ENCODE data around the gene PRKCQ. TPM values are rescaled to one million over a fixed set of nuclear protein-coding genes. Genes with fewer than 3 reads are reported as not detected.

The PRKCQ gene
- total RNA-seq, 2 experiments from 2014 or later: 4.0 to 7.8 TPM

DNA sequence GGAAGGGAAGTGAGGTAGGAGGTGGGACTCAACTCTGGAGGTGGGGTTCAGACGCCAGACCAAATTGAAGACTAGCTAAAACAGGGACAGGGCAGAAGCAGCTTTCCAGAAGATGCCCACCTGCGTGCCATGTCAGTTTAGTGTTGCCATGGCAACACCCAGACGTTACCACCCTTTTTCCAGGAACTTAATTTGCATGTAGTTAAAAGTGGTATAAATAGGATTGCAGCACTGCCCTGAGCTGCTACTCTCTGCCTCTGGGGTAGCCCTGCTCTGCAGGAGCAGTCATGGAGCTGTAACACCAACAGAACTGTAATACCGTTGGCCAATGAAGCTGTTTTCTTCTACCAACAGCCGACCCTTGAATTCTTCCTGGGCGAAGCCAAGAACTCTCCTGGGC, 93.8 kb downstream of the PRKCQ start:
- H4K20me1 ChIP-seq (ENCODE audit: insufficient read depth, low read length): no peaks in the 10 kb centered on the region
- TF ChIP-seq, protein P1, sequence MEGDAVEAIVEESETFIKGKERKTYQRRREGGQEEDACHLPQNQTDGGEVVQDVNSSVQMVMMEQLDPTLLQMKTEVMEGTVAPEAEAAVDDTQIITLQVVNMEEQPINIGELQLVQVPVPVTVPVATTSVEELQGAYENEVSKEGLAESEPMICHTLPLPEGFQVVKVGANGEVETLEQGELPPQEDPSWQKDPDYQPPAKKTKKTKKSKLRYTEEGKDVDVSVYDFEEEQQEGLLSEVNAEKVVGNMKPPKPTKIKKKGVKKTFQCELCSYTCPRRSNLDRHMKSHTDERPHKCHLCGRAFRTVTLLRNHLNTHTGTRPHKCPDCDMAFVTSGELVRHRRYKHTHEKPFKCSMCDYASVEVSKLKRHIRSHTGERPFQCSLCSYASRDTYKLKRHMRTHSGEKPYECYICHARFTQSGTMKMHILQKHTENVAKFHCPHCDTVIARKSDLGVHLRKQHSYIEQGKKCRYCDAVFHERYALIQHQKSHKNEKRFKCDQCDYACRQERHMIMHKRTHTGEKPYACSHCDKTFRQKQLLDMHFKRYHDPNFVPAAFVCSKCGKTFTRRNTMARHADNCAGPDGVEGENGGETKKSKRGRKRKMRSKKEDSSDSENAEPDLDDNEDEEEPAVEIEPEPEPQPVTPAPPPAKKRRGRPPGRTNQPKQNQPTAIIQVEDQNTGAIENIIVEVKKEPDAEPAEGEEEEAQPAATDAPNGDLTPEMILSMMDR (conservative IDR thresholded peaks at IDR 0.05; ENCODE audit: low read length): no peak
- no peak for TF ChIP-seq EZH2phosphoT487 (IDR thresholded peaks at IDR 0.05; ENCODE audit: borderline replicate concordance, low read depth, low read length)
- no peak for DNase-seq (ENCODE audit: low spot score)
- H3K27ac ChIP-seq (ENCODE audit: low read depth, low read length, poor library complexity, severe bottlenecking): no peak overlapping the region
- intact Hi-C loops (cut with micrococcal nuclease; ENCODE audit: unreplicated experiment): no loop called here
- H2AFZ ChIP-seq (ENCODE audit: low read length): no peak overlapping the region
- H3K36me3 ChIP-seq (ENCODE audit: insufficient read depth, low read length): peaks cover 18% of the 10 kb centered on the region
- ChIA-PET POLR2A (interaction anchor here (0.7 kb wide), 1 partner anchor 216 kb away, joined by 3 read pairs; no protein-coding TSS in a partner anchor), CTCF (ENCODE audit: unreplicated experiment) (no interaction called here)
- H3K4me3 ChIP-seq (ENCODE audit: low read depth, low read length, poor library complexity, severe bottlenecking): no peak overlapping the region
- H3K9me3 ChIP-seq (ENCODE audit: low read length): no peaks in the 10 kb centered on the region
- no peaks in the 10 kb centered on the region for H3K79me2 ChIP-seq (ENCODE audit: insufficient read depth, low read depth, low read length)
- H3K9me2 ChIP-seq (ENCODE audit: insufficient read depth, low read length): no peaks in the 10 kb centered on the region
- no TSS peak for BruUV-seq (replicated peaks)
- no peak overlapping the region for H3K4me2 ChIP-seq (ENCODE audit: low read length)
- H3K4me1 ChIP-seq (ENCODE audit: insufficient read depth, low read length, poor library complexity, severe bottlenecking): no peaks in the 10 kb centered on the region

DNA sequence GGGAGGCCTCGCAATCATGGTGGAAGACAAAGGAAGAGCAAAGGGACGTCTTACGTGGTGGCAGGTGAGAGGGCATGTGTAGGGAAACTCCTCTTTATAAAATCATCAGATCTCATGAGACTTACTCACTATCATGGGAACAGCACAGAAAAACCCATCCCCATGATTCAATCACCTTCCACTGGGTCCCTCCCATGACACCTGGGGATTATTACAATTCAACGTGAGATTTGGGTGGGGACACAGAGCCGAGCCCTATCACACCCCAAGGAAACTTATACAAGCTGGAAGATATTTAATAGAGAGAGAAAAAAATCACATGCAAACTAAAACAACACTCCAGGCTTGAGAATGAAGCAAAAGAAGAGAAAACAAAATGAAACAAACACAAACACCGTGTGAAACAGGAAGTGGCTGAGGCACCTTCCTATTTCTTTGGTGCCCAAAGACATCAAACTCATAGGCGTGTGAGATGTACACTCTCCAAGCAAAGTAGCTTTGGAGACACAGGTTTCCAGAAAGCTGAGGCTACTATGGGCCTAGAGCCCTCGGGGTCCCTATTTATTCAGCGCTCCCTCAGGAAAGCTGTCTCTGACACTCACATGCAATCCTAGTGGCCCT, 97.2 kb downstream of the PRKCQ start:
- no peak overlapping the region for H3K4me2 ChIP-seq (ENCODE audit: low read length)
- H3K9me2 ChIP-seq (ENCODE audit: insufficient read depth, low read length): no peaks in the 10 kb centered on the region
- H3K79me2 ChIP-seq (ENCODE audit: insufficient read depth, low read depth, low read length): no peaks in the 10 kb centered on the region
- no peak overlapping the region for H3K4me3 ChIP-seq (ENCODE audit: low read depth, low read length, poor library complexity, severe bottlenecking)
- CTCF ChIA-PET (ENCODE audit: unreplicated experiment): no interaction called here
- no TSS peak for BruUV-seq (replicated peaks)
- intact Hi-C loops (cut with micrococcal nuclease; ENCODE audit: unreplicated experiment): no loop called here
- H3K36me3 ChIP-seq (ENCODE audit: insufficient read depth, low read length): peaks cover 27% of the 10 kb centered on the region
- TF ChIP-seq, protein P1 (conservative IDR thresholded peaks at IDR 0.05; ENCODE audit: low read length): no peak
- TF ChIP-seq EZH2phosphoT487 (IDR thresholded peaks at IDR 0.05; ENCODE audit: borderline replicate concordance, low read depth, low read length): no peak
- H3K9me3 ChIP-seq (ENCODE audit: low read length): no peaks in the 10 kb centered on the region
- H4K20me1 ChIP-seq (ENCODE audit: insufficient read depth, low read length): no peaks in the 10 kb centered on the region
- no peak for DNase-seq (ENCODE audit: low spot score)
- H3K4me1 ChIP-seq (ENCODE audit: insufficient read depth, low read length, poor library complexity, severe bottlenecking): no peaks in the 10 kb centered on the region
- H2AFZ ChIP-seq (ENCODE audit: low read length): no peak overlapping the region
- POLR2A ChIA-PET: no interaction called here
- H3K27ac ChIP-seq (ENCODE audit: low read depth, low read length, poor library complexity, severe bottlenecking): no peak overlapping the region

DNA sequence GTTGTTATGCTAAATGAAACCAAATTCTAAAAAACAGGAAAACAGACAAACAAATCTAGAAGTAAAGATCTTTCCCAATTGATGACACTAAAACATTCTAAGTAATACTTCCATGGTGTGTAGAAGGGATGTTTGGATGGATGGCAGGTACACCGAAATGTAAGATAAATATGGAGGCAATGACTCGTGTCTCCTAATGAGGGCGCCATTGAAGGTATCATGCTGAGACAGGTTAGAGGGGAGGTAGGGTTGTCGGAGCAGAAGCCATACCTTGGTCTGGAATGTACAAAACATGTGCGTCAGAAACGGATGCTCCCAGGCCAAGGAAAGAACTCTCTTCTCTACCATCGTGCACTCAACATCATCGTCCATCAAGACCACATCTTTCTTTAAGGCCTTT, 101.4 kb downstream of the PRKCQ start:
- Histone ChIP-seq H3K4me1 (ENCODE audit: insufficient read depth, low read length, poor library complexity, severe bottlenecking) (peaks cover 9% of the 10 kb centered on the region), H3K36me3 (ENCODE audit: insufficient read depth, low read length) (peaks cover 24% of the 10 kb centered on the region), H3K9me2 (ENCODE audit: insufficient read depth, low read length) (no peaks in the 10 kb centered on the region), H3K4me3 (ENCODE audit: low read depth, low read length, poor library complexity, severe bottlenecking) (no peak overlapping the region), H4K20me1 (ENCODE audit: insufficient read depth, low read length) (no peaks in the 10 kb centered on the region), H2AFZ (ENCODE audit: low read length) (no peak overlapping the region), H3K27ac (ENCODE audit: low read depth, low read length, poor library complexity, severe bottlenecking) (no peak overlapping the region), H3K79me2 (ENCODE audit: insufficient read depth, low read depth, low read length) (no peaks in the 10 kb centered on the region), H3K4me2 (ENCODE audit: low read length) (no peak overlapping the region), H3K9me3 (ENCODE audit: low read length) (no peaks in the 10 kb centered on the region)
- DNase-seq (ENCODE audit: low spot score): no peak
- BruUV-seq (replicated peaks): no TSS peak
- CTCF ChIA-PET (ENCODE audit: unreplicated experiment): no interaction called here
- POLR2A ChIA-PET: no interaction called here
- TF ChIP-seq, protein P1 (conservative IDR thresholded peaks at IDR 0.05; ENCODE audit: low read length): peak; percentile 49
- no peak for TF ChIP-seq EZH2phosphoT487 (IDR thresholded peaks at IDR 0.05; ENCODE audit: borderline replicate concordance, low read depth, low read length)
- intact Hi-C loops (cut with micrococcal nuclease; ENCODE audit: unreplicated experiment): no loop called here

Measured in OCI-LY7 (cell line).